Endothelial cell of umbilical vein (primary cell): ENCODE measurements around the gene SLC7A11. TPM values are rescaled to one million over a fixed set of nuclear protein-coding genes. Genes with fewer than 3 reads are reported as not detected.

Experiments
- BruUV-seq: library from RNA; stranded (reverse); fragments of 400-500 nt; replicated peaks from 2 replicates; lab custom pipeline; 2021; lab: Mats Ljungman, UMichigan
- CTCF ChIA-PET: fragments of 300-600, 350-600 bp; sonication (Branson Sonifier 250); formaldehyde crosslinking; loops from one replicate; lab custom pipeline; 2021; ENCODE audit warnings: antibody characterized with exemption, inconsistent platforms; lab: Charles Lee
- POLR2A ChIA-PET: fragments of 300-600, 350-600 bp; sonication (Branson Sonifier 250); formaldehyde crosslinking; loops from one replicate; lab custom pipeline; 2021; ENCODE audit warnings: antibody characterized with exemption, inconsistent platforms; lab: Charles Lee
- DNase-seq: peaks from one replicate; pipeline ENCODE4 v3.0.0-alpha.2; 2011; ENCODE audit warnings: low read depth, low spot score
- FAIRE-seq: peaks from 2 replicates; lab custom pipeline; 2011; peaks lifted over from hg19 to GRCh38; lab: Jason Lieb, UNC
- H2AFZ ChIP-seq: 2 replicates; pipeline ENCODE4 v1.6.0; 2012; ENCODE audit warnings: low read depth, low read length, control low read depth, inconsistent platforms
- H3K27ac ChIP-seq: 2 replicates; pipeline ENCODE4 v1.5.1; 2011; ENCODE audit warnings: low read depth, mild to moderate bottlenecking, control low read depth, low read length, moderate library complexity; ENCODE audit not compliant: insufficient read depth
- H3K27me3 ChIP-seq, 2 experiments: 2 replicates each; pipeline versions ENCODE4 v1.6.0 to v1.6.1; 2011; ENCODE audit warnings: low read length in 2 of 2, mixed read lengths in 1 of 2; ENCODE audit not compliant: control insufficient read depth in 2 of 2, insufficient read depth in 2 of 2
- H3K36me3 ChIP-seq, 2 experiments: 2 replicates in 1 of 2; 3 replicates in 1 of 2; pipeline ENCODE4 v1.5.1; 2011; ENCODE audit warnings: low read length in 2 of 2, mild to moderate bottlenecking in 1 of 2, moderate library complexity in 1 of 2; ENCODE audit not compliant: control insufficient read depth in 2 of 2, insufficient read depth in 2 of 2; ENCODE audit errors: extremely low read depth in 1 of 2
- H3K4me1 ChIP-seq: 3 replicates; pipeline ENCODE4 v1.5.1; 2011; ENCODE audit warnings: mild to moderate bottlenecking, low read length; ENCODE audit not compliant: control insufficient read depth, insufficient read depth; ENCODE audit errors: extremely low read depth
- H3K4me2 ChIP-seq: 2 replicates; pipeline ENCODE4 v1.6.1; 2011; ENCODE audit warnings: low read length, control low read depth, mixed read lengths; ENCODE audit not compliant: insufficient read depth
- H3K4me3 ChIP-seq, 3 experiments: fragments of 200-600 bp in 1 of 3; sonication (generic), shearing (Covaris generic) in 1 of 3; replicated peaks in 1 of 3; 2 replicates each; pipeline ENCODE4 v1.5.1; 2011 to 2016; ENCODE audit warnings: control low read depth in 3 of 3, low read length in 3 of 3, mild to moderate bottlenecking in 2 of 3, inconsistent platforms in 1 of 3, low read depth in 1 of 3, moderate library complexity in 1 of 3; ENCODE audit not compliant: insufficient read depth in 1 of 3
- H3K79me2 ChIP-seq: 2 replicates; pipeline ENCODE4 v1.6.0; 2012; ENCODE audit warnings: low read length, inconsistent platforms; ENCODE audit not compliant: control insufficient read depth, insufficient read depth
- H3K9ac ChIP-seq: replicated peaks from 2 replicates; pipeline ENCODE3; 2011; ENCODE audit warnings: low read length, control low read depth; ENCODE audit not compliant: insufficient read depth; ENCODE audit errors: extremely low read depth
- H3K9me1 ChIP-seq: replicated peaks from 3 replicates; pipeline ENCODE4 v1.6.0; 2011; ENCODE audit warnings: mild to moderate bottlenecking, low read length; ENCODE audit not compliant: control insufficient read depth, insufficient read depth; ENCODE audit errors: extremely low read depth
- H3K9me3 ChIP-seq: replicated peaks from 2 replicates; pipeline ENCODE4 v1.5.1; 2012; ENCODE audit warnings: low read length, inconsistent platforms; ENCODE audit not compliant: control insufficient read depth, insufficient read depth
- H4K20me1 ChIP-seq: replicated peaks from 2 replicates; pipeline ENCODE3; 2011; ENCODE audit warnings: mild to moderate bottlenecking, low read length; ENCODE audit not compliant: control insufficient read depth, insufficient read depth; ENCODE audit errors: extremely low read depth
- CTCF ChIP-seq, 2 donors: IDR thresholded peaks; 1 replicate in 1 of 2; 2 replicates in 1 of 2; pipeline ENCODE4 v1.5.1; 2011; ENCODE audit warnings: low read length in 2 of 2, mild to moderate bottlenecking in 2 of 2, moderate library complexity in 2 of 2, control low read depth in 1 of 2, inconsistent platforms in 1 of 2, low read depth in 1 of 2; ENCODE audit not compliant: insufficient read depth in 1 of 2; ENCODE audit errors: extremely low read depth in 1 of 2
- EZH2 ChIP-seq: IDR thresholded peaks from 2 replicates; pipeline ENCODE4 v1.6.1; 2012; ENCODE audit warnings: borderline replicate concordance, low read depth, mild to moderate bottlenecking, moderate library complexity, low read length, inconsistent platforms; ENCODE audit not compliant: severe bottlenecking
- FOS ChIP-seq: IDR thresholded peaks from 2 replicates; pipeline ENCODE4 v1.6.1; 2011; ENCODE audit warnings: mild to moderate bottlenecking, low read length, moderate library complexity, borderline replicate concordance; ENCODE audit not compliant: insufficient read depth
- GATA2 ChIP-seq: IDR thresholded peaks from 2 replicates; pipeline ENCODE4 v1.7.0; 2011; ENCODE audit warnings: low read depth, mild to moderate bottlenecking, moderate library complexity, mixed read lengths, low read length; ENCODE audit not compliant: insufficient read length, insufficient read depth
- JUN ChIP-seq: IDR thresholded peaks from 2 replicates; pipeline ENCODE4 v1.6.1; 2011; ENCODE audit warnings: borderline replicate concordance, low read depth; ENCODE audit not compliant: insufficient read length, insufficient read depth
- MAX ChIP-seq: IDR thresholded peaks from 2 replicates; pipeline ENCODE4 v1.6.1; 2011; ENCODE audit not compliant: insufficient read depth, insufficient read length
- MYC ChIP-seq: IDR thresholded peaks from one replicate; pipeline ENCODE4 v1.6.1; 2011; ENCODE audit warnings: mild to moderate bottlenecking, low read depth, low read length
- POLR2A ChIP-seq: IDR thresholded peaks from 2 replicates; pipeline ENCODE4 v1.6.1; 2012; ENCODE audit warnings: low read depth, mild to moderate bottlenecking, control low read depth, low read length
- POLR2AphosphoS5 ChIP-seq: IDR thresholded peaks from 2 replicates; pipeline ENCODE4 v1.6.1; 2012; ENCODE audit warnings: low read depth, mild to moderate bottlenecking, control low read depth, low read length, moderate library complexity; ENCODE audit not compliant: insufficient read depth
- dilution Hi-C: fragments of 300-500 bp; cut with MboI; formaldehyde crosslinking; loops from one replicate; pipeline ENCODE4 v1.15.0; 2019; ENCODE audit warnings: low sequenced_read_pairs; ENCODE audit not compliant: extremely low pct_ligation_motif_present
- intact Hi-C: fragments of 100-400 bp; cut with micrococcal nuclease; formaldehyde crosslinking; loops from one replicate; pipeline ENCODE4 v1.10.0; 2022
- polyA plus RNA-seq, 4 experiments: library from polyadenylated mRNA; depleted of rRNA in 3 of 4; stranded (reverse) in 3 of 4; unstranded in 1 of 4; fragments of >200 nt; gene quantifications; 2 replicates each; pipeline versions ENCODE4 v1.2.1 to v1.2.3, GENCODE V29; 2011 to 2012; ENCODE audit warnings: missing spikeins in 1 of 4
- total RNA-seq: library from RNA; stranded (reverse); gene quantifications from 2 replicates; pipeline ENCODE4 v1.2.3, GENCODE V29; 2021

The SLC7A11 gene
- total and polyA plus RNA-seq, 2 donors (not counting 3 experiments of a cell fraction or from before 2014, with no cell fraction given) = 28.4 to 82.7 TPM

- intact Hi-C loops = loop anchor here (1.0 to 5.0 kb wide), 3 partner anchors 64 to 734 kb away; partner anchors contain the start of gene SLC7A11
- BruUV-seq = no TSS peak
- POLR2A ChIA-PET = no interaction called here
Observed at GRCh38 chr4:138178566-138178965, 63.6 kb downstream of the SLC7A11 start.

More at GRCh38 chr4:138178566-138178965, 63.6 kb downstream of the SLC7A11 start:
- no peak overlapping the region for H3K9ac ChIP-seq
- CTCF ChIA-PET = interaction anchor here (0.5 to 1.1 kb wide), 4 partner anchors 9 to 358 kb away, joined by 3 to 5 read pairs (median 3); no protein-coding TSS in a partner anchor
- dilution Hi-C loops = no loop called here
- peaks cover 14% of the 10 kb centered on the region for H3K4me1 ChIP-seq
- peak overlapping the region; percentile 63 for H3K27ac ChIP-seq
- peaks cover 2% of the 10 kb centered on the region for H4K20me1 ChIP-seq
- FAIRE-seq (peak; percentile 49), DNase-seq (peak; percentile 84)
- H3K9me3 ChIP-seq = no peaks in the 10 kb centered on the region
- H3K36me3 ChIP-seq = peaks cover 8 to 61% of the 10 kb centered on the region in 2 experiments
- H3K27me3 ChIP-seq = no peaks in the 10 kb centered on the region
- H2AFZ ChIP-seq = no peak overlapping the region
- TF ChIP-seq JUN = peak; percentile 94
- no peak for TF ChIP-seq MYC
- TF ChIP-seq POLR2AphosphoS5 = peak; percentile 21
- TF ChIP-seq EZH2 = no peak
- TF ChIP-seq FOS = peak; percentile 85
- no peak for TF ChIP-seq CTCF (IDR thresholded peaks at IDR 0.05; ENCODE audit: extremely low read depth in 1 of 2, insufficient read depth in 1 of 2, low read depth in 1 of 2, low read length in 2 of 2)
- TF ChIP-seq POLR2A = no peak
- TF ChIP-seq MAX = no peak
- TF ChIP-seq GATA2 = no peak
- H3K79me2 ChIP-seq = peaks cover 34% of the 10 kb centered on the region
- no peak overlapping the region for H3K4me2 ChIP-seq
- H3K9me1 ChIP-seq = no peaks in the 10 kb centered on the region
- no peak overlapping the region for H3K4me3 ChIP-seq
